Measurements from ENCODE around the gene NES. TPM values are rescaled to one million over a fixed set of nuclear protein-coding genes. Genes with fewer than 3 reads are reported as not detected.

The NES gene
- total RNA-seq, 1 experiment from 2014 or later = 168 TPM

- Histone ChIP-seq H2BK5ac (ENCODE audit: insufficient read length, low read length) (no peak overlapping the region), H3K79me1 (ENCODE audit: insufficient read depth, low read depth, low read length, poor library complexity, severe bottlenecking) (no peaks in the 10 kb centered on the region), H4K20me1 (ENCODE audit: control insufficient read depth, insufficient read depth, insufficient read length) (no peaks in the 10 kb centered on the region), H3K18ac (ENCODE audit: insufficient read length, low read depth, low read length) (peak overlapping the region; percentile 18), H3K23me2 (ENCODE audit: insufficient read length, low read depth, low read length, poor library complexity, severe bottlenecking) (peaks cover 39% of the 10 kb centered on the region), H3K4me1 (ENCODE audit: insufficient read depth, low read length) (peaks cover 17% of the 10 kb centered on the region; the same call in 1 of the 2 replicates), H4K5ac (ENCODE audit: insufficient read length, low read depth, low read length) (no peak overlapping the region), H3K79me2 (ENCODE audit: insufficient read depth, low read length) (no peaks in the 10 kb centered on the region), H4K8ac (replicated peaks; ENCODE audit: insufficient read length, low read depth, low read length) (no peak overlapping the region), H2BK20ac (ENCODE audit: low read depth, low read length, poor library complexity, severe bottlenecking) (no peak overlapping the region), H3K27me3 (ENCODE audit: insufficient read depth, low read length) (peaks cover 3% of the 10 kb centered on the region; the same call in 1 of the 2 replicates), H3T11ph (ENCODE audit: low read length) (no peak overlapping the region), H3K4me2 (ENCODE audit: insufficient read depth, insufficient read length, low read length) (peak overlapping the region; percentile 83), H3K56ac (ENCODE audit: insufficient read length, low read depth, low read length) (no peak overlapping the region), H3K9me3 (ENCODE audit: control insufficient read depth, low read depth, low read length) (no peaks in the 10 kb centered on the region), H2BK15ac (ENCODE audit: low read depth, low read length) (no peak overlapping the region), H3K27ac (ENCODE audit: insufficient read length, low read depth, low read length) (no peak overlapping the region), H4K91ac (ENCODE audit: insufficient read length, low read depth, low read length) (no peak overlapping the region), H3K4ac (ENCODE audit: low read depth, low read length) (no peak overlapping the region), H2AFZ (ENCODE audit: low read length) (no peak overlapping the region), H2BK120ac (ENCODE audit: low read depth, low read length, poor library complexity, severe bottlenecking) (no peak overlapping the region), H3K14ac (ENCODE audit: insufficient read depth, low read length) (peak overlapping the region; percentile 27), H3K9ac (ENCODE audit: extremely low read depth, insufficient read length, low read length) (peak overlapping the region; percentile 1), H2BK12ac (ENCODE audit: insufficient read length, low read depth, low read length) (no peak overlapping the region), H3K23ac (ENCODE audit: insufficient read length, low read depth, low read length) (no peak overlapping the region), H2AK5ac (ENCODE audit: insufficient read length, low read length) (no peak overlapping the region)
- Mint-ChIP-seq H3K36me3 (ENCODE audit: insufficient read depth in 1 of 3, low read depth in 3 of 3) (peaks cover 2 to 16% (median 9%) of the 10 kb centered on the region in 3 experiments), H3K9me3 (no peaks in the 10 kb centered on the region; a peak in 1 of 5 replicates), H3K4me1 (peaks cover 70 to 77% of the 10 kb centered on the region in 2 experiments), H3K27ac (peak overlapping the region; percentile 97 to 98 (median 98)), H3K27me3 (ENCODE audit: low read depth) (peaks cover 34% of the 10 kb centered on the region), H3K4me3 (peak overlapping the region; percentile 74 to 91)
- peak; percentile 97 for TF ChIP-seq CTCF (conservative IDR thresholded peaks at IDR 0.05)
- no CpG with 5 or more reads among the region's 45 CpGs for WGBS (ENCODE audit: extremely low coverage, insufficient read length, low lambda C conversion rate)
- DNase-seq = peak; percentile 93
Observed at GRCh38 chr1:156705918-156706656, 28.9 kb upstream of the NES start.

All from H9 (cell line).